NT2/D1 (cell line): Measurements from ENCODE around the gene KIDINS220.

Experiments
- YY1 ChIP-seq: IDR thresholded peaks from 2 replicates; pipeline ENCODE4 v1.6.1; 2011; ENCODE audit not compliant: insufficient read length, insufficient read depth
- ZNF274 ChIP-seq: IDR thresholded peaks from 2 replicates; pipeline ENCODE4 v1.6.1; 2011; ENCODE audit warnings: mild to moderate bottlenecking, low read depth, low read length

GRCh38 chr2:8714283-8714682 is 123.1 kb downstream of the KIDINS220 start:
- TF ChIP-seq YY1 (no peak), ZNF274 (no peak)
